ENCODE data around the gene NFKB2.

Gene NFKB2

GRCh38 chr10:102435133-102435497 is 39.6 kb downstream of the NFKB2 start:
- ChIA-PET POLR2A (interaction anchor here (1.1 to 2.1 kb wide), 4 partner anchors 14 to 28 kb away, joined by 3 to 18 read pairs (median 4); partner anchors contain the start of genes C10orf95 and FBXL15), CTCF (interaction anchor here (1.8 kb wide), 1 partner anchor 12 kb away, joined by 5 read pairs; no protein-coding TSS in a partner anchor)
- DNase-seq (ENCODE audit: extremely low spot score) = no peak
- TF ChIP-seq ZNF384 (IDR thresholded peaks at IDR 0.05) (no peak), ELF4 (IDR thresholded peaks at IDR 0.05) (no peak), SUZ12 (IDR thresholded peaks at IDR 0.05) (no peak), FOXA1 (IDR thresholded peaks at IDR 0.05) (no peak), TARDBP (IDR thresholded peaks at IDR 0.05) (no peak), LEF1 (IDR thresholded peaks at IDR 0.05; ENCODE audit: borderline replicate concordance) (no peak), NFRKB (IDR thresholded peaks at IDR 0.05) (no peak), CTBP1 (IDR thresholded peaks at IDR 0.05; ENCODE audit: borderline replicate concordance) (no peak), ARNT (IDR thresholded peaks at IDR 0.05) (no peak), FOXM1 (IDR thresholded peaks at IDR 0.05; ENCODE audit: borderline replicate concordance) (no peak), PKNOX1 (IDR thresholded peaks at IDR 0.05) (no peak), SP1 (IDR thresholded peaks at IDR 0.05) (no peak), BHLHE40 (IDR thresholded peaks at IDR 0.05; ENCODE audit: borderline replicate concordance) (no peak), HDGF (IDR thresholded peaks at IDR 0.05; ENCODE audit: borderline replicate concordance) (no peak), L3MBTL2 (conservative IDR thresholded peaks at IDR 0.05) (no peak), FOXK2 (IDR thresholded peaks at IDR 0.05) (no peak)

- DNase-seq (ENCODE audit: extremely low spot score) = no peak
- CTCF ChIA-PET = interaction anchor here (0.6 to 1.8 kb wide), 3 partner anchors 9 to 17 kb away, joined by 5 to 6 read pairs (median 5); no protein-coding TSS in a partner anchor
- TF ChIP-seq ZNF384 (IDR thresholded peaks at IDR 0.05) (no peak), PKNOX1 (IDR thresholded peaks at IDR 0.05) (no peak), SP1 (IDR thresholded peaks at IDR 0.05) (no peak), ARNT (IDR thresholded peaks at IDR 0.05) (no peak), FOXK2 (IDR thresholded peaks at IDR 0.05) (no peak), BHLHE40 (IDR thresholded peaks at IDR 0.05; ENCODE audit: borderline replicate concordance) (no peak), ELF4 (IDR thresholded peaks at IDR 0.05) (no peak), TARDBP (IDR thresholded peaks at IDR 0.05) (no peak), L3MBTL2 (conservative IDR thresholded peaks at IDR 0.05) (no peak), FOXA1 (IDR thresholded peaks at IDR 0.05) (no peak), CTBP1 (IDR thresholded peaks at IDR 0.05; ENCODE audit: borderline replicate concordance) (no peak), NFRKB (IDR thresholded peaks at IDR 0.05) (no peak), LEF1 (IDR thresholded peaks at IDR 0.05; ENCODE audit: borderline replicate concordance) (no peak), FOXM1 (IDR thresholded peaks at IDR 0.05; ENCODE audit: borderline replicate concordance) (no peak), HDGF (IDR thresholded peaks at IDR 0.05; ENCODE audit: borderline replicate concordance) (no peak), SUZ12 (IDR thresholded peaks at IDR 0.05) (no peak)
- POLR2A ChIA-PET = interaction anchor here (1.1 to 2.1 kb wide), 4 partner anchors 14 to 27 kb away, joined by 3 to 18 read pairs (median 4); partner anchors contain the start of genes C10orf95 and FBXL15
Observed at GRCh38 chr10:102435529-102436233, 40.2 kb downstream of the NFKB2 start.

GRCh38 chr10:102436312-102436711 is 40.8 kb downstream of the NFKB2 start:
- CTCF ChIA-PET = interaction anchor here (0.6 to 1.8 kb wide), 3 partner anchors 8 to 16 kb away, joined by 5 to 6 read pairs (median 5); no protein-coding TSS in a partner anchor
- no peak for DNase-seq (ENCODE audit: extremely low spot score)
- TF ChIP-seq NFRKB (IDR thresholded peaks at IDR 0.05) = no peak
- TF ChIP-seq BHLHE40 (IDR thresholded peaks at IDR 0.05; ENCODE audit: borderline replicate concordance) = no peak
- no peak for TF ChIP-seq TARDBP (IDR thresholded peaks at IDR 0.05)
- no peak for TF ChIP-seq ELF4 (IDR thresholded peaks at IDR 0.05)
- no peak for TF ChIP-seq ARNT (IDR thresholded peaks at IDR 0.05)
- TF ChIP-seq FOXK2 (IDR thresholded peaks at IDR 0.05) = no peak
- TF ChIP-seq SUZ12 (IDR thresholded peaks at IDR 0.05) = no peak
- TF ChIP-seq FOXA1 (IDR thresholded peaks at IDR 0.05) = no peak
- no peak for TF ChIP-seq L3MBTL2 (conservative IDR thresholded peaks at IDR 0.05)
- TF ChIP-seq FOXM1 (IDR thresholded peaks at IDR 0.05; ENCODE audit: borderline replicate concordance) = no peak
- POLR2A ChIA-PET = interaction anchor here (1.6 to 2.1 kb wide), 2 partner anchors 13 to 27 kb away, joined by 6 to 18 read pairs; partner anchors contain the start of gene C10orf95

GRCh38 chr10:102437515-102437914 is 42.0 kb downstream of the NFKB2 start:
- ChIA-PET POLR2A (no interaction called here), CTCF (no interaction called here)
- no peak for TF ChIP-seq FOXM1 (IDR thresholded peaks at IDR 0.05; ENCODE audit: borderline replicate concordance)
- TF ChIP-seq ELF4 (IDR thresholded peaks at IDR 0.05) = no peak
- TF ChIP-seq BHLHE40 (IDR thresholded peaks at IDR 0.05; ENCODE audit: borderline replicate concordance) = no peak
- no peak for TF ChIP-seq FOXK2 (IDR thresholded peaks at IDR 0.05)
- no peak for TF ChIP-seq SUZ12 (IDR thresholded peaks at IDR 0.05)
- no peak for TF ChIP-seq L3MBTL2 (conservative IDR thresholded peaks at IDR 0.05)
- no peak for TF ChIP-seq TARDBP (IDR thresholded peaks at IDR 0.05)
- TF ChIP-seq PKNOX1 (IDR thresholded peaks at IDR 0.05) = no peak
- no peak for TF ChIP-seq CTBP1 (IDR thresholded peaks at IDR 0.05; ENCODE audit: borderline replicate concordance)
- TF ChIP-seq FOXA1 (IDR thresholded peaks at IDR 0.05) = no peak
- no peak for TF ChIP-seq LEF1 (IDR thresholded peaks at IDR 0.05; ENCODE audit: borderline replicate concordance)
- TF ChIP-seq NFRKB (IDR thresholded peaks at IDR 0.05) = no peak
- no peak for TF ChIP-seq ARNT (IDR thresholded peaks at IDR 0.05)
- no peak for TF ChIP-seq HDGF (IDR thresholded peaks at IDR 0.05; ENCODE audit: borderline replicate concordance)
- no peak for TF ChIP-seq SP1 (IDR thresholded peaks at IDR 0.05)
- no peak for TF ChIP-seq ZNF384 (IDR thresholded peaks at IDR 0.05)
- DNase-seq (ENCODE audit: extremely low spot score) = no peak

GRCh38 chr10:102438374-102438773 is 42.9 kb downstream of the NFKB2 start:
- POLR2A ChIA-PET = no interaction called here
- DNase-seq (ENCODE audit: extremely low spot score) = no peak
- CTCF ChIA-PET = no interaction called here
- no peak for TF ChIP-seq NFRKB (IDR thresholded peaks at IDR 0.05)
- TF ChIP-seq L3MBTL2 (conservative IDR thresholded peaks at IDR 0.05) = no peak
- no peak for TF ChIP-seq ARNT (IDR thresholded peaks at IDR 0.05)
- TF ChIP-seq SP1 (IDR thresholded peaks at IDR 0.05) = no peak

All from HEK293T (cell line).